ENCODE data around the gene ZC3H12A. TPM values are rescaled to one million over a fixed set of nuclear protein-coding genes. Genes with fewer than 3 reads are reported as not detected.
A peak's percentile ranks its signal among the peaks of the same experiment; 100 is the strongest.

ZC3H12A gene
- total RNA-seq (2021; fragmentation: NEBNext Ultra II Directional; extraction: Animal tissue kit (Norgen Biotek cat#: 25700)) (7.4 TPM in 2 replicates), polyA plus RNA-seq (2011; rRNA removed) (10.0 and 13.7 TPM in 2 replicates), polyA minus RNA-seq (2011; rRNA and poly(A)+ RNA removed) (4.1 and 7.6 TPM in 2 replicates)
- 8.1 TPM for polyA plus RNA-seq (2011; cell fraction: cytosol; rRNA removed)
- polyA plus RNA-seq (2011; cell fraction: nucleus; rRNA removed) = 20.1 TPM
- polyA plus RNA-seq (2012, experiment 1 of 2) = 5.6 to 7.4 TPM (median 6.7 TPM) in 4 replicates
- 6.9 TPM for polyA plus RNA-seq (2012, experiment 2 of 2)
- polyA plus RNA-seq (2013, experiment 1 of 2) = 4.6 TPM
- 4.4 TPM for polyA plus RNA-seq (2013, experiment 2 of 2)
- polyA minus RNA-seq (2011; cell fraction: cytosol; rRNA and poly(A)+ RNA removed) = 3.1 TPM
- polyA minus RNA-seq (2011; cell fraction: nucleus; rRNA and poly(A)+ RNA removed) = 5.9 TPM
- long read RNA-seq, experiment 1, partial matches to known transcripts = 3 of 3 reads
- long read RNA-seq, experiment 1, other reads (novel, unspliced or antisense) = 0 of 3 reads
- long read RNA-seq, experiment 2, partial matches to known transcripts = 0 of 2 reads
- long read RNA-seq, experiment 2, other reads (novel, unspliced or antisense) = 2 of 2 reads

- Histone ChIP-seq H3K56ac (replicated peaks; ENCODE audit: insufficient read length, low read depth, low read length) (no peak within 1 kb of the TSS), H4K5ac (ENCODE audit: insufficient read length, low read depth, low read length) (no peak within 1 kb of the TSS), H3K79me1 (ENCODE audit: low read depth, low read length) (peaks cover 6% of the 10 kb centered on the region), H3K4me2 (ENCODE audit: insufficient read depth in 1 of 2, low read depth in 2 of 2, low read length in 2 of 2) (peak within 1 kb of the TSS; percentile 75 to 98), H3K18ac (ENCODE audit: extremely low read depth, low read length) (peak within 1 kb of the TSS; percentile 42; the same call in 1 of the 2 replicates), H3K23ac (ENCODE audit: insufficient read length) (no peak within 1 kb of the TSS), H2AK5ac (ENCODE audit: low read depth, low read length) (no peak within 1 kb of the TSS), H3K4ac (replicated peaks; ENCODE audit: insufficient read length, low read depth, low read length) (peak within 1 kb of the TSS; percentile 54), H3K4me1 (replicated peaks in 1 of 4; ENCODE audit: control insufficient read depth in 3 of 4, insufficient read depth in 4 of 4, low read length in 3 of 4) (peaks cover 6 to 60% (median 36%) of the 10 kb centered on the region in 4 experiments), H3K27me3 (replicated peaks in 1 of 4; ENCODE audit: control insufficient read depth in 3 of 4, extremely low read depth in 1 of 4, insufficient read depth in 3 of 4, low read length in 3 of 4) (peaks cover 1 to 13% (median 9%) of the 10 kb centered on the region in 4 experiments; a peak in 6 of 7 replicates), H2BK12ac (ENCODE audit: low read depth, low read length) (peak within 1 kb of the TSS; percentile 98; the same call in 1 of the 2 replicates), H3K36me3 (ENCODE audit: control insufficient read depth in 2 of 4, insufficient read depth in 4 of 4, low read length in 3 of 4) (peaks cover 0 to 9% (median 4%) of the 10 kb centered on the region in 4 experiments; a peak in 4 of 8 replicates), H2BK5ac (ENCODE audit: low read depth, low read length) (0 out of 2 replicates have a peak within 1 kb of the TSS, but pooled peaks have one; percentile 49), H3K79me2 (ENCODE audit: control insufficient read depth in 1 of 2, insufficient read depth in 2 of 2, low read length in 2 of 2) (peaks cover 0 to 26% of the 10 kb centered on the region in 2 experiments; a peak in 2 of 4 replicates), H2BK15ac (ENCODE audit: low read length) (peak within 1 kb of the TSS; percentile 99; the same call in 1 of the 2 replicates), H2BK20ac (ENCODE audit: low read length) (peak within 1 kb of the TSS; percentile 94; the same call in 1 of the 2 replicates), H4K8ac (ENCODE audit: extremely low read depth, insufficient read depth, low read length) (peak within 1 kb of the TSS; percentile 3; the same call in 1 of the 2 replicates), H3K27ac (ENCODE audit: low read depth, low read length) (no peak within 1 kb of the TSS), H3K9me3 (ENCODE audit: insufficient read depth in 2 of 2, low read depth in 1 of 2, low read length in 1 of 2) (no peaks in the 10 kb centered on the region), H2AFZ (ENCODE audit: low read length) (peak within 1 kb of the TSS; percentile 80; the same call in 1 of the 2 replicates), H3K23me2 (ENCODE audit: low read depth, low read length) (peaks cover 8% of the 10 kb centered on the region), H3K14ac (ENCODE audit: insufficient read length) (no peak within 1 kb of the TSS), H2BK120ac (replicated peaks; ENCODE audit: low read depth, low read length) (no peak within 1 kb of the TSS), H4K20me1 (replicated peaks in 1 of 2; ENCODE audit: control insufficient read depth in 1 of 2, insufficient read depth in 2 of 2, low read length in 2 of 2) (peaks cover 0 to 20% of the 10 kb centered on the region in 2 experiments), H4K91ac (replicated peaks; ENCODE audit: insufficient read length, low read length) (peak within 1 kb of the TSS; percentile 7), H3K9ac (replicated peaks in 1 of 4; ENCODE audit: extremely low read depth in 1 of 4, low read depth in 3 of 4, low read length in 3 of 4) (peak within 1 kb of the TSS in 3 of 4 experiments; percentile 39 to 55 (median 50); a peak in 6 of 7 replicates), H3K4me3 (ENCODE audit: extremely low read depth in 1 of 4, insufficient read depth in 2 of 4, low read depth in 3 of 4, low read length in 4 of 4) (peak within 1 kb of the TSS; percentile 46 to 76 (median 62))
- POLR2A ChIA-PET (ENCODE audit: partially characterized antibody) = interaction anchor here (0.7 to 5.7 kb wide), 16 partner anchors 10 to 623 kb away, joined by 3 to 68 read pairs (median 4); partner anchors contain the start of genes CDCA8 and MEAF6
- DNase-seq (ENCODE audit: low read depth in 1 of 2, low spot score in 2 of 2) (peak; percentile 70 to 88), FAIRE-seq (no peak)
- CTCF ChIA-PET (ENCODE audit: partially characterized antibody) = interaction anchor here (0.6 to 17.4 kb wide), 6 partner anchors 8 to 926 kb away, joined by 3 to 213 read pairs (median 8); no protein-coding TSS in a partner anchor
- 5% methylated on average over 28 of the region's 78 CpGs; no CpG with 5 or more reads in 1 of the 2 experiments for WGBS, 2 experiments (ENCODE audit: extremely low coverage in 1 of 2, insufficient coverage in 1 of 2, insufficient read length in 1 of 2, insufficient replicate concordance in 2 of 2, low coverage in 1 of 2, low lambda C conversion rate in 2 of 2, missing lambda C conversion rate in 1 of 2)
- TF ChIP-seq GABPA (IDR thresholded peaks at IDR 0.05; ENCODE audit: borderline replicate concordance, insufficient read depth, low read length) (no peak), ASH2L (IDR thresholded peaks at IDR 0.05; ENCODE audit: low read length) (peak; percentile 37), SRF (IDR thresholded peaks at IDR 0.05; ENCODE audit: low read depth, low read length) (no peak), POLR2A (IDR thresholded peaks at IDR 0.05; ENCODE audit: control extremely low read depth in 1 of 2, low read depth in 2 of 2, low read length in 2 of 2) (peak in 1 of 2 experiments; percentile 86; a peak in 2 of 3 replicates), JUN (IDR thresholded peaks at IDR 0.05; ENCODE audit: low read depth, low read length) (no peak), BACH1 (IDR thresholded peaks at IDR 0.05; ENCODE audit: low read length) (no peak)
- TF ChIP-seq, protein P1, sequence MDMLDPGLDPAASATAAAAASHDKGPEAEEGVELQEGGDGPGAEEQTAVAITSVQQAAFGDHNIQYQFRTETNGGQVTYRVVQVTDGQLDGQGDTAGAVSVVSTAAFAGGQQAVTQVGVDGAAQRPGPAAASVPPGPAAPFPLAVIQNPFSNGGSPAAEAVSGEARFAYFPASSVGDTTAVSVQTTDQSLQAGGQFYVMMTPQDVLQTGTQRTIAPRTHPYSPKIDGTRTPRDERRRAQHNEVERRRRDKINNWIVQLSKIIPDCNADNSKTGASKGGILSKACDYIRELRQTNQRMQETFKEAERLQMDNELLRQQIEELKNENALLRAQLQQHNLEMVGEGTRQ (IDR thresholded peaks at IDR 0.05; ENCODE audit: low read length) = no peak
These were observed at the start of gene ZC3H12A for GRCh38 chr1:37474046-37474696. ZC3H12A (plus strand) TSS chr1:37474580; CDS start chr1:37475497, 917 bp downstream.

Measured in H1 (cell line).